ENCODE measurements around the gene SH3RF3.
"Not testable (repeated sequence)": the region's sequence is repeated elsewhere in the genome, so short reads cannot be mapped to it uniquely, and the experiment has no call there.

Gene SH3RF3

GRCh38 chr2:109222422-109222821 is 93.4 kb downstream of the SH3RF3 start:
- no peak for DNase-seq

DNA sequence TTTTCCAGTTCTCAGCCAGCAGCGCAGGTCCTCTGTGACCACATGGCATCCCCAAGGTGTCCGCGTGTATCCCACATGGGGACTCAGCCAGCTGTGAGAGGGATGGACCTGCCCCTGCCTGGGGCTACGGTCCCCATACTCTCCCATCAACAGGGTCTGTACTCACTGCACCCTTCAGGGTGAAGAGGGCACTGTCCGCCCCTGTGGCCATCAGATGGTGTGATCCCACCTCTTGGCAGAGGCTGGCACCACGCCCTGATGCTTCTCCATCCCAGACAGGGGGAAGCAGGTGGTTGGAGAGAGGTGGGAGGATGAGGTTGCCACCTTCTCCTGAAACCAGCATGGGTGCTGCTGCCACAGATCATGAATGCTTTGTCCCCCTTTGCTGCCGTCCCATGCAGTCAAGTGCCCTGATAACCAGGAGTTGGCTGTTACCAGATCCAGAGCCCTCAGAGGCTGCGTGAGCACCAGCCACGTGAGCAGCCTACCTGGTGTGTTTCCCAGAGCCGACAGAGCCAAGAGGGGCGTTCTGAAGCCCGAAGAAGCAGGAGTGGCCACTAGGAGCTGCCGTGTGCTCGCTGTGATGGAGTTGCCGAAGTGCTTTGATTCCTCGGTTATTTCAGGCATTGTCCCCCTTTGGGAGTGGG is 93.9 kb downstream of the SH3RF3 start:
- no peak for DNase-seq

- DNase-seq, result no peak
These were observed 94.5 kb downstream of the SH3RF3 start for GRCh38 chr2:109223490-109223889.

GRCh38 chr2:109224341-109224740 is 95.3 kb downstream of the SH3RF3 start:
- not testable (repeated sequence) for DNase-seq

DNA sequence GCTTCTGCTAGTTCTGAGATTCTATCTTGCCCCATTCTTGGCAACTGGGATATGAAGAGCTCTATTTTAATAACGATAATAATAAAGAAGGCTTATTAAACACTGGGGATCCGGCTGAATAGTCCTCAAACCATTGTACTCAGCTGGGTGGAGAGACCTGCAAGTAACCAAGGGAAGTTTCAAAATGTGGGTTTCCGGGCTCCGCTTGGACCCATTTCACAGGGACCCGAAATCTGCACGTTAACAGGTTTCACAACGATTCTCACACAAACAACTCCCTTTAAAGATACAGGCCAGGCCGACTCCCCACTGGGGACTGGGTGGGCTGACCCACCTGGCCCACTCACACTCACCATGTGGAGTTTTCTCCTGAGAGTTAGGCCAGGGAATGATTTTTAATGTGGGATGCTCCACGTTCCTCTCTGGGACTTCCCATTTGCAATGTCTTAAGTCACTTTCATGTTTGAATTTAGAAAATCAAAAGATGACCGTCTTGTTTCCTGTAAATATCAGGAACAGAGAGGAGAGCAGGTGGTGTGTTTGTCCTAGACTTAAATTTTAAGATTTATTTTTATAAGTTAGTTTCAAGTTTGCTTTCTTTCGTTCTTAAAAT is 96.3 kb downstream of the SH3RF3 start:
- DNase-seq, result no peak

- no peak for DNase-seq
These were observed 97.1 kb downstream of the SH3RF3 start for GRCh38 chr2:109226128-109226527.

DNA sequence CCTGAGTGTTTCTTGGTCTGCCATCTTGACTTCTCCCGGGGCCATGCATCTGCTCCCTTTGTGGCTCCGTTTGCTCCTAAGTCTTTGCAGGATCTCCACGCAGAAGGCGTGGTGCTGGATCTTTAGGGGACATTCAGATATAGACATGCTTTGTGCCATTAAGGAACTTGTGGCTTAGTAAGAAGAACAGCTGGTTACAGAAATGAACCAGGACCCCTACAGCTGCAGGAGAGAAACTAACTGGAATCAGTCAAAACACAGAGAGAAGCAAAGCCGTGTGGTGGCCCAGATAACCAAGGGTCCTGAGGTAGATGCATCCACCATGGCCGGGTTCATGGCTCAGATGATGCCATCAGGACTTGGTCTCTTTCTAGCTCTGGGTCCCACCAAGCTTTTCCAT is 97.6 kb downstream of the SH3RF3 start:
- DNase-seq, result no peak

DNA sequence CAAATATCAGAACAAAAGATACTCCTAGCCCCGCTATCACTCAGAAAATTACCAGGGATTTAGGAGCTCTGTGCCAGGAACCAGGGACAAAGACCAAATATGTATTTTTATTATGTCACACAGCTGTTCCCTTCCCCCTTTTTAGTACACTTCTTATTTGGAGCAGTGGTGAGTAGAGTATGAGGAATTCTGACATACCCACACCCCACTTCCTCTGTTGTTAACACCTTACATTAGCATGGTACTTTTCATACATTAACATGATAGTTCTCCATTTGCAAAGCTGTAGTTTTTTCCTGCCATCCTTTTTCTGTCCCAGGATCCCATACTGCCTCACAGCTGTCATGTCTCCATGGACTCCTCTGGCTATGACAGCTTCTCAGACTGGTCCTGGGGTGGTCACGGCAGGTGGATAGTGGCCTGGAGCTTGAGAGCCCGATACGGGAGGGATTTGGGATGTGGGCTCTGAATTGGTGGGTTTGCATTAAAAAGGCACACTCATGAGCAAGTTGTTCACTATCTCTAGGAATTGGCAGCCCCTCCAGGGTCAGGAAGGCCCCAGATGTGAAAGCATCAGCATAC is 100.2 kb downstream of the SH3RF3 start:
- DNase-seq, result no peak

- DNase-seq, result no peak
These were observed 102.0 kb downstream of the SH3RF3 start for GRCh38 chr2:109230941-109231420.

DNA sequence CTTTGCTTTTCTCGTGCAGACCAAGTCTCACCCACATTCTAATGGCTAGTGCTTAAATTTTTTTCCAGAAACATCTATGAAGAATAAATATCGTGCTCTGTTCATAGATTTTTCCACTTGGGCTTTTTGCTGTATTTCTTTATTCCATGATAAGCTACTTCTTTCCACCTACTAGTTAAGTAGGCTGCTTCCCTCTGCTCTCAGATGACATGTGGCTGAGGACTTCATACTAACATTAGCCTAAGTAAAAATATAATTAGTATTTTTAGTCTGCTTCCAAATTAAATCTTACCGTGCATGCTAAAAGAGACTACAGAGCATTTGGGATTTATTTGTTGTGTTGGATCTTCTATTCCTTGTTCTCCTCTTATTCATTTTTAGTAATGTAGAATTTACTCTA is 102.4 kb downstream of the SH3RF3 start:
- DNase-seq, result no peak

- no peak for DNase-seq
These were observed 103.1 kb downstream of the SH3RF3 start for GRCh38 chr2:109231996-109232705.

GRCh38 chr2:109232909-109233308 is 103.9 kb downstream of the SH3RF3 start:
- no peak for DNase-seq

GRCh38 chr2:109233643-109234042 is 104.6 kb downstream of the SH3RF3 start:
- no peak for DNase-seq

DNA sequence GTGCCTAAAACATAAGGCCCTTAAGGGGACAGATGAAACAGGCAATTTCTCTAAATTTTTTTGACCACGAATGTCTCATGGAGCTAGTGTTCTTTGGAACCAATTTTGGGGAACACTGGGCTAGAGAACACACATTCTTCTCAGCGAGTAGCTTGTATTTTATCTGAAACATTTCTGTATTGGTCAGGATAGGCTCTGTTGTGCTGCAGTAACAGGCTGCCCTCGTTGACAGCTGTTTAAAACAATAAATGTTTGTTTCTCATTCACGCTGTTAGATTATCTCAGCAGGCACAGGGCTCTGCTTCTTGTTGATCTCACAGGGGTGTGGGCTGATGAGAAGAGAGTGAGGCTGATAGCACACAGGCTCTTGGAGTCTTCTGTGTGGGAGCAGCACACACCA is 105.3 kb downstream of the SH3RF3 start:
- DNase-seq, result no peak

DNA sequence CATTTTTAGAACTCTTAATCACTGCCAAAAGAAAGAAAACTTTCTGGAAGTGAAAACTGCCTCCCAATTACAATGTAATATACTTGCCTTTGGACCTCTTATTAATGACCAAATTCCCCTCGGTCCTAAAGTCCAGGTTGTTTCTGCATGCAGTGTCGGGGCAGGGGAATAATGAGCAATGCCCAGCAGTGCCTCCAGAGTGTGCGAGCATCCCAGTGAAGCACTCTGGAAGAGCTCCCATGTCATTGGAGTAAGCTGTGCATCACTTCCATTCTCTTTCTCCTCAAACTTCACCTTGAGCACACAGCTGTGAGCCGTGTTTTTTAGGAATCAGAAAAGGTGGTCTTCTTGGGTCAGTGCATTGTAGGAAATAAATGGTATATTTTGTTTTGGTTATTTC is 107.1 kb downstream of the SH3RF3 start:
- DNase-seq, result no peak

GRCh38 chr2:109237792-109238191 is 108.8 kb downstream of the SH3RF3 start:
- DNase-seq, result no peak

GRCh38 chr2:109238580-109238979 is 109.6 kb downstream of the SH3RF3 start:
- DNase-seq, result no peak

- no peak for DNase-seq
These were observed 110.7 kb downstream of the SH3RF3 start for GRCh38 chr2:109239720-109240119.

DNA sequence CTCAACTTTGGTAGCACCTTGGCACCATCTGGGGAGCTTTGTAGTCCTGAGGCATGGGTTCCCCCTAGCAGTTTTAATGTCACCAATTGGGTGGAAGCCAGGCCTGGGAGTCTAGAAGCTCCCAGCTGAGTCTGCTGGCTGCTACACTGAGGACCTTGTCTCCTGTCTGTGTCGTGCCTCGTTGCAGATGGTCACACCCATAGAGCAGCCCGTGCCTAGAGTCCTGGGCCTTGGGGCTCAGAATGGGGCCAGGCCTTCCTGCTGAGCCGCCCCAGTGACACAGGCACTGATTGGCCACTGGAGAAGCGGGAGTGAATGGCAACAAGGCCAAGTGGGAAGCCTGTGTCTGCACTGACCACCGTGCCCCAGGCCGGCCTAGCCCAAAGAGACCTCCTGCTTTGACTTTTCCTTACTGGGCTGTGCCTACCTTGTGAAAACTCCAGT is 113.2 kb downstream of the SH3RF3 start:
- DNase-seq, result no peak

- no peak for DNase-seq
These were observed 113.8 kb downstream of the SH3RF3 start for GRCh38 chr2:109242654-109243331.

DNA sequence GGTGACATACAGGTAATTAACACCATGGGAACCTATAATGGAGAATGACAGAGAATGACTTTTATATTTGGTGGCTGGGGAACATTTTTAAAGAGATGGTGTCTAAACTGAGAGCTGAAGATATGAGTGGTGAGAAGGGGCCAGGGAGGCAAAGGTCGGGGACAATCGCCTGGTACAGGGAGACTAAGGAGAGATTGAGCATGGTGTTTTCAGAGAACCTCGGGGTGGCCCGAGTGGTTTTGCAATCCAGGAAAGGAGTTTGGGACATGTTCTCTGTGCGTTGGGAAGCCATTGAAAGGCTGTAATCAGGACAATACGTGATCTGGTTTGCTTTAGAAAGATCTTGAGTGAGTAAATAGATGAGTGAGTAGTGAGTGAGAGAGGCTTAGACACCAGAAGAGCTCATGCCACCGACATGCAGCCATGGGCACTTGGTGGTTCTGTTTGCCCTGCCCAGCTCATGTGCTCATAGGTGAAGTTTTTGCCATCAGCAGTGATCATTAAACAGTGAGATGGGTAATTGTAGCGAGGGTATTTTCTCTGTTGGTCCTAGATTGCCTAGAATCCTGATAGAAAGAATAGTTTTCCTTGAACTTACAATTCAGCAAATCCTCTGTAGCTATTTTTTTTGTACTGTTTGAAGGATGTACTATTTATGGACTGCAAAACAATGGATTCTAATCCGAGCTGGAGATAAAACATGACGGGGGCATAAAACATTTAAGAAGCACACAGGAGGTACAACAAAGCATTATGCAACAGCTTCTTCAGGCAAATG is 114.7 kb downstream of the SH3RF3 start:
- DNase-seq, result no peak

DNA sequence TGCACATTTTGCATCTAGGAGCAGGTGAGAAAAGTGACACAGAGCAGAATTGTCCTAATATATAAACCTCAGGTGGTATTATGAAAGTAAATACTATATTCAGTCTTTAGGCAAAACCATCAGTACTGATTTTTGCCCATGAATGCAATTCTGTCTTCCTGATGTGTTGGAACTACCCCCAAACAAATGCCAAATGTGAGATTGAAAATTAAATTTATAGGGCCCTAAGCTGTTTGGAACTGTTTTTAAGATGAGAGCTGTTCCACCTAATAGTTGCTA is 115.2 kb downstream of the SH3RF3 start:
- DNase-seq, result no peak
